Neuronal stem cell (in vitro differentiated cells): ENCODE measurements around the gene ZFAND2B. TPM values are rescaled to one million over a fixed set of nuclear protein-coding genes. Genes with fewer than 3 reads are reported as not detected.

Experiments used
- DNase-seq: peaks from one replicate; pipeline ENCODE4 v3.0.0-alpha.2; 2013; ENCODE audit warnings: low spot score
- H2AFZ ChIP-seq: one replicate; pipeline ENCODE4 v1.6.1; 2013; ENCODE audit warnings: mild to moderate bottlenecking, low read length, inconsistent platforms
- H2AK5ac ChIP-seq: 2 replicates; pipeline ENCODE4 v1.6.1; 2013; ENCODE audit warnings: low read depth, mild to moderate bottlenecking, inconsistent platforms, low read length, moderate library complexity, mixed read lengths
- H2BK120ac ChIP-seq: 2 replicates; pipeline ENCODE4 v1.6.1; 2013; ENCODE audit warnings: low read depth, mild to moderate bottlenecking, inconsistent platforms, low read length, moderate library complexity, mixed read lengths
- H2BK12ac ChIP-seq: one replicate; pipeline ENCODE4 v1.6.1; 2013; ENCODE audit warnings: low read length, inconsistent platforms
- H2BK15ac ChIP-seq: 2 replicates; pipeline ENCODE4 v1.6.1; 2013; ENCODE audit warnings: mild to moderate bottlenecking, low read length, inconsistent platforms, mixed read lengths
- H2BK5ac ChIP-seq: one replicate; pipeline ENCODE4 v1.6.1; 2013; ENCODE audit warnings: inconsistent platforms, mild to moderate bottlenecking, low read length, moderate library complexity
- H3K14ac ChIP-seq: one replicate; pipeline ENCODE4 v1.6.1; 2013; ENCODE audit warnings: low read length, inconsistent platforms
- H3K18ac ChIP-seq: 2 replicates; pipeline ENCODE4 v1.6.1; 2013; ENCODE audit warnings: low read length, inconsistent platforms
- H3K23ac ChIP-seq: 2 replicates; pipeline ENCODE4 v1.6.1; 2013; ENCODE audit warnings: low read depth, mild to moderate bottlenecking, mixed read lengths, low read length, inconsistent platforms; ENCODE audit not compliant: poor library complexity
- H3K27ac ChIP-seq: replicated peaks from 3 replicates; pipeline ENCODE4 v1.5.1; 2013; ENCODE audit warnings: low read length, inconsistent platforms
- H3K27me3 ChIP-seq, 3 experiments: 2 replicates each; pipeline ENCODE4 v1.6.1; 2013; ENCODE audit warnings: low read length in 3 of 3, mild to moderate bottlenecking in 2 of 3, inconsistent platforms in 1 of 3, low read depth in 1 of 3, mixed read lengths in 1 of 3, moderate library complexity in 1 of 3; ENCODE audit not compliant: control insufficient read depth in 3 of 3, insufficient read depth in 3 of 3
- H3K36me3 ChIP-seq, 2 donors: replicated peaks in 1 of 2; 2 replicates each; pipeline ENCODE4 v1.6.1; 2013; ENCODE audit warnings: low read length in 2 of 2; ENCODE audit not compliant: control insufficient read depth in 2 of 2, insufficient read depth in 2 of 2
- H3K4ac ChIP-seq: 2 replicates; pipeline ENCODE4 v1.6.1; 2013; ENCODE audit warnings: inconsistent platforms, mild to moderate bottlenecking, low read length, moderate library complexity
- H3K4me1 ChIP-seq, 2 donors: 1 replicate in 1 of 2; 2 replicates in 1 of 2; pipeline ENCODE4 v1.6.1; 2013; ENCODE audit warnings: low read length in 2 of 2, low read depth in 1 of 2; ENCODE audit not compliant: control insufficient read depth in 2 of 2, insufficient read depth in 1 of 2
- H3K4me2 ChIP-seq: one replicate; pipeline ENCODE4 v1.6.1; 2013; ENCODE audit warnings: mild to moderate bottlenecking, low read length, inconsistent platforms; ENCODE audit not compliant: insufficient read depth, poor library complexity, severe bottlenecking
- H3K4me3 ChIP-seq, 2 donors: 2 replicates each; pipeline ENCODE4 v1.5.1; 2013; ENCODE audit warnings: low read length in 2 of 2, mild to moderate bottlenecking in 2 of 2, inconsistent platforms in 1 of 2, moderate library complexity in 1 of 2
- H3K79me1 ChIP-seq: one replicate; pipeline ENCODE4 v1.6.1; 2013; ENCODE audit warnings: low read depth, mild to moderate bottlenecking, inconsistent platforms, low read length, moderate library complexity
- H3K9ac ChIP-seq: one replicate; pipeline ENCODE4 v1.6.1; 2013; ENCODE audit warnings: mild to moderate bottlenecking, low read depth, low read length, inconsistent platforms; ENCODE audit not compliant: poor library complexity
- H3K9me3 ChIP-seq, 2 donors: replicated peaks in 1 of 2; 2 replicates each; pipeline versions ENCODE3 to v1.6.1; 2013; ENCODE audit warnings: low read length in 2 of 2, mild to moderate bottlenecking in 2 of 2, inconsistent platforms in 1 of 2, low read depth in 1 of 2, mixed read lengths in 1 of 2, moderate library complexity in 1 of 2; ENCODE audit not compliant: control insufficient read depth in 2 of 2, insufficient read depth in 1 of 2
- H4K8ac ChIP-seq: one replicate; pipeline ENCODE4 v1.6.1; 2013; ENCODE audit warnings: low read depth, mild to moderate bottlenecking, inconsistent platforms, low read length, moderate library complexity
- H4K91ac ChIP-seq: one replicate; pipeline ENCODE4 v1.6.1; 2013; ENCODE audit warnings: low read length, low read depth, mild to moderate bottlenecking, inconsistent platforms; ENCODE audit not compliant: poor library complexity
- WGBS, 2 donors: extraction: QIAGEN DNeasy Blood & Tissue Kit; methylation state at CpG; one replicate each; pipeline ENCODE4 v1.1.7; 2013; ENCODE audit warnings: missing lambda C conversion rate in 2 of 2, mixed read lengths in 1 of 2; ENCODE audit not compliant: insufficient read length in 2 of 2, insufficient replicate concordance in 1 of 2; ENCODE audit errors: extremely low coverage in 2 of 2; 5-methylcytosine and 5-hydroxymethylcytosine counted together
- polyA plus RNA-seq, 2 experiments: library from polyadenylated mRNA; stranded (reverse); fragments of 200-250 nt; gene quantifications; one replicate each; pipeline ENCODE4 v1.2.3, GENCODE V29; 2013

ZFAND2B gene, protein sequence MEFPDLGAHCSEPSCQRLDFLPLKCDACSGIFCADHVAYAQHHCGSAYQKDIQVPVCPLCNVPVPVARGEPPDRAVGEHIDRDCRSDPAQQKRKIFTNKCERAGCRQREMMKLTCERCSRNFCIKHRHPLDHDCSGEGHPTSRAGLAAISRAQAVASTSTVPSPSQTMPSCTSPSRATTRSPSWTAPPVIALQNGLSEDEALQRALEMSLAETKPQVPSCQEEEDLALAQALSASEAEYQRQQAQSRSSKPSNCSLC
- polyA plus RNA-seq (2013, experiment 1 of 2): 18.8 TPM
- 17.5 TPM for polyA plus RNA-seq (2013, experiment 2 of 2)

DNA sequence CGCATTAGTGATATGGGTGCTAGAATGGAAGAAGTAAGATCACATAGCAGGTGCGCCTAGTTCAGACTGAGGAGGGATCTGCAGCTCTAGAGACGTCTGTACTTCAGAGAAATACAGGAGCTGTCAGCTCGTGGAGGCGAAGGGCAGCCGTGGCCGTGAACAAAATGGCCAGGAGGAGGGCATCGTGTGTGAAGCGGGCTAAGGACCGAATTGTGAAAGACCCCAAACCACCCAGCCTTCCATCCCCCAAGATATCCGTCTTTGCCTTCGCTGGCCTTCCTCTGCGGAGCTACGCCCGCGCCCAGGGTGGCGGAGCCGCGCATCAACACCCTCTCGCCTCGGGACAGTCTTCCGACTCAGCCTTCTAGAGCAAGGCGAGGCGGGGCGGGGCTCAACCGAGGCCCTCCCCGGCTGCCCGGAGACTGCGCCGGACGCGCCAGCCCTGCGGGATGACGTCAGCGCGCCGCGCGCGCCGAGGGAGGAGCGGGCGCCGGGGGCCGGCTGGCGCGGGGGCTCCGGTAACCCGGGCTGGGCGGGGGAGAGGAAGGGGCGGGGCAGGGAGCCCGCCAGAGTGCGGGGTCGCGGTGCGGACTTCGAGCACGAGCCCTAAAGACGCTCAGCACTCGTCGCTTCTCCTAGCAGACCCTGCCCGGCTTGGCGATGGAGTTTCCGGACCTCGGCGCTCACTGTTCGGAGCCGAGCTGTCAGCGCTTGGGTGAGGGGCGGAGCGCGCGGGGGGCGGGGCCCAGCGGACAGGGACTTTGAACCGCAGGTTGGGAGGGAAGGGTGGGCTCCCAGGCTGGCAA lies at the start of gene ZFAND2B:
TSS of gene ZFAND2B (plus strand) at position 455 of the 806 bp plus-strand sequence. CDS start at position 661, 206 bp downstream.
- H2AFZ ChIP-seq: peak within 1 kb of the TSS; percentile 96
- H3K27ac ChIP-seq: peak within 1 kb of the TSS; percentile 93
- H3K4ac ChIP-seq: no peak within 1 kb of the TSS
- H3K79me1 ChIP-seq: no peaks in the 10 kb centered on the region
- H2BK120ac ChIP-seq: no peak within 1 kb of the TSS
- no peak within 1 kb of the TSS for H2BK15ac ChIP-seq
- peak within 1 kb of the TSS; percentile 57 for H3K4me2 ChIP-seq
- peak within 1 kb of the TSS; percentile 54 to 88 for H3K4me3 ChIP-seq
- peak within 1 kb of the TSS; percentile 98 for H3K18ac ChIP-seq
- WGBS, 2 donors: no CpG with 5 or more reads among the region's 76 CpGs
- H3K14ac ChIP-seq: no peak within 1 kb of the TSS
- peaks cover 26 to 36% of the 10 kb centered on the region in 2 donors for H3K36me3 ChIP-seq
- peaks cover 0 to 2% of the 10 kb centered on the region in 2 donors for H3K9me3 ChIP-seq
- H3K27me3 ChIP-seq: no peaks in the 10 kb centered on the region
- peak within 1 kb of the TSS; percentile 85 for H3K9ac ChIP-seq
- no peak within 1 kb of the TSS for H2AK5ac ChIP-seq
- no peak within 1 kb of the TSS for H3K23ac ChIP-seq
- H4K91ac ChIP-seq: no peak within 1 kb of the TSS
- H4K8ac ChIP-seq: no peak within 1 kb of the TSS
- H3K4me1 ChIP-seq: peaks cover 7 to 8% of the 10 kb centered on the region in 2 donors
- no peak within 1 kb of the TSS for H2BK5ac ChIP-seq
- H2BK12ac ChIP-seq: no peak within 1 kb of the TSS
- peak; percentile 95 for DNase-seq

DNA sequence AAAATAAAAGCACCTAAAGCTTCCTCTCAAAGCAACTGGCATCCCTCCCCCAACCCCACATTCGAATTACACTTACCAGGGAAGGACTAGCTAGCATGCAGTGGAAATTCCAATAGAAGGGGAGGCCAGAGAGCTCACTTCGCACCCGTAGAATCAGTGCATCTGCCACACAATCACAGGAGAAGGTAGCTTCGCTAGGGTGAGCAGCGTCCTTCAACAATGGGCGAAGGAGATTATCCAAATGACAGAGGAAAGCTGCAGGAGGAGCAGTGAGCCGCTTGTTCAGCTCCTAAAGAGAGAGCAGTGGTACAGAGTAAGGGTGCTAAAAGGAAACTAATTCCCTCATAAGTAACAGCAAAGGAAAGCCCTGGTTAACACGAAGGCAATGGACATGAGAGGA lies 49.2 kb upstream of the ZFAND2B start:
- Histone ChIP-seq H2BK120ac (no peak overlapping the region), H3K23ac (no peak overlapping the region), H3K4ac (no peak overlapping the region), H4K91ac (no peak overlapping the region), H3K27me3 (no peaks in the 10 kb centered on the region), H2AK5ac (no peak overlapping the region), H3K4me2 (no peak overlapping the region), H3K14ac (no peak overlapping the region), H3K4me1 (peaks cover 5 to 8% of the 10 kb centered on the region in 2 donors), H3K18ac (no peak overlapping the region), H3K4me3 (no peak overlapping the region), H2BK12ac (no peak overlapping the region), H3K36me3 (peaks cover 0 to 32% of the 10 kb centered on the region in 2 donors), H2BK5ac (no peak overlapping the region), H3K9me3 (no peaks in the 10 kb centered on the region), H3K27ac (no peak overlapping the region), H4K8ac (no peak overlapping the region), H2BK15ac (no peak overlapping the region), H3K9ac (no peak overlapping the region), H3K79me1 (no peaks in the 10 kb centered on the region), H2AFZ (no peak overlapping the region)
- no peak for DNase-seq
- WGBS, 2 donors: no CpG with 5 or more reads among the region's 8 CpGs

DNA sequence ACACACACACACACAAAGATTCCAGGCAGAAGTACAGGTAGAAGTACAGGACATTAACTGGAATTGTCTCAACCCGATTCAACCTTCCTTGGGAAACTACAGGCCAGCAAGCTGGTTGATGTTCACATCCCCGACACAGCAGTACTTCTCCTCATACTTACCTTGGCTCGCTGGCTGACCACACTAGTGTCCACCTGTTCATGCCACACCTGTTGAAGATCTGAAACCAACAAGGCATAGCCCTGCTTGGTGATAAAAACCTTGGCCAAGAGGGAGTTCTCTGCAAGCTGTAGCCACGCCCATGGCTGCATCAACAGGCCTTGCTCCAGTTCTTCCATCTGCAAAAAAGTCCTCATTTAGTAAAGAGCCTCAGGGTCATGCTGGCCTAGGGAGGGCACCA lies 48.6 kb upstream of the ZFAND2B start:
- Histone ChIP-seq H3K4me2 (no peak overlapping the region), H3K36me3 (peaks cover 0 to 32% of the 10 kb centered on the region in 2 donors), H2AFZ (no peak overlapping the region), H3K27me3 (no peaks in the 10 kb centered on the region), H3K4me3 (no peak overlapping the region), H2BK15ac (no peak overlapping the region), H4K8ac (no peak overlapping the region), H3K4me1 (peaks cover 5 to 8% of the 10 kb centered on the region in 2 donors), H3K79me1 (no peaks in the 10 kb centered on the region), H2AK5ac (no peak overlapping the region), H3K23ac (no peak overlapping the region), H3K9ac (no peak overlapping the region), H3K27ac (no peak overlapping the region), H3K18ac (no peak overlapping the region), H3K9me3 (no peaks in the 10 kb centered on the region), H2BK120ac (no peak overlapping the region), H2BK5ac (no peak overlapping the region), H2BK12ac (no peak overlapping the region), H4K91ac (no peak overlapping the region), H3K4ac (no peak overlapping the region), H3K14ac (no peak overlapping the region)
- WGBS, 2 donors: no CpG with 5 or more reads among the region's 4 CpGs
- DNase-seq: no peak

DNA sequence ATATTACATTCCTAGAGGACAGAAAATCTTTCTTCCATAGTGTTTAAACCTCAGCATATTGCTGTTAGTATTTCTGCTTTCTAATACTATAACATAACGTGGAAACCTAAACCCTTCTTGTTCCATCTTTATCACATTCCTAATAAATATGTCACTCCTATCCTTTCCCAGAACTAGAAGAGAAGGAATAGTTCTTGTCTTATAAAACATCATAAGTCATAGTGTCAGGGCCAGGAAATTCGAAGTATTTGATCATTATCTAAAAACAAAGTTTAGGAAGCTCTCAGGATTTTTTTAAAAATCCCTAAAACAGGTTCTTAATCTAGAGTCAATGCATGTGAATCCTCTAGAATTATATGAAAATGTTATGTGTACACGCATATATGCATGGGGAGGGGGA lies 48.0 kb upstream of the ZFAND2B start:
- WGBS, 2 donors: no CpG with 5 or more reads among the region's 3 CpGs
- Histone ChIP-seq H4K8ac (no peak overlapping the region), H2BK5ac (no peak overlapping the region), H3K27me3 (no peaks in the 10 kb centered on the region), H3K36me3 (peaks cover 0 to 28% of the 10 kb centered on the region in 2 donors), H3K9me3 (no peaks in the 10 kb centered on the region), H2BK120ac (no peak overlapping the region), H3K23ac (no peak overlapping the region), H3K4me2 (no peak overlapping the region), H3K27ac (no peak overlapping the region), H2AK5ac (no peak overlapping the region), H2BK15ac (no peak overlapping the region), H3K79me1 (no peaks in the 10 kb centered on the region), H2AFZ (no peak overlapping the region), H4K91ac (no peak overlapping the region), H3K4ac (no peak overlapping the region), H3K9ac (no peak overlapping the region), H3K18ac (no peak overlapping the region), H3K4me1 (peaks cover 5 to 8% of the 10 kb centered on the region in 2 donors), H3K14ac (no peak overlapping the region), H3K4me3 (no peak overlapping the region), H2BK12ac (no peak overlapping the region)
- DNase-seq: no peak
